HCT116 (cell line): Measurements from ENCODE around the gene PRDX3. TPM values are rescaled to one million over a fixed set of nuclear protein-coding genes. Genes with fewer than 3 reads are reported as not detected.

Source experiments
- ATAC-seq: fragments of 200-7000 bp; cut with Tn5 transposase; 2 replicates; pipeline ENCODE4 v1.9.1; 2020; ENCODE audit warnings: mild to moderate bottlenecking, moderate library complexity
- BruUV-seq: library from RNA; stranded (reverse); fragments of 400-500 nt; replicated peaks from 2 replicates; lab custom pipeline; 2021; lab: Mats Ljungman, UMichigan
- CTCF ChIA-PET: fragments of 300-600 bp; sonication (Branson Sonifier 250); formaldehyde crosslinking; loops from one replicate; lab custom pipeline; 2021; ENCODE audit warnings: antibody characterized with exemption; lab: Charles Lee
- POLR2A ChIA-PET: fragments of 300-600, 350-600 bp; sonication (Branson Sonifier 250); formaldehyde crosslinking; loops from one replicate; lab custom pipeline; 2021; ENCODE audit warnings: antibody characterized with exemption; lab: Charles Lee
- RAD21 ChIA-PET, 2 experiments: fragments of 300-600 bp; sonication (Branson Sonifier 250); formaldehyde crosslinking; loops; one replicate each; lab custom pipeline; 2023; ENCODE audit warnings: low total read pairs in 2 of 2; ENCODE audit not compliant: uncharacterized antibody in 2 of 2, unreplicated experiment in 2 of 2, low non-redundant PET in 1 of 2; lab: Charles Lee
- DNase-seq: peaks from one replicate; pipeline ENCODE4 v3.0.0-alpha.2; 2010; ENCODE audit warnings: low read depth, low spot score
- H2AFZ ChIP-seq: fragments of 200-600 bp; shearing (Covaris generic), sonication (generic); 2 replicates; pipeline ENCODE4 v1.6.1; 2017; ENCODE audit warnings: low read depth, mixed run types, mixed read lengths, antibody characterized with exemption, low read length; ENCODE audit not compliant: poor library complexity, severe bottlenecking
- H3K27ac ChIP-seq: 2 replicates; pipeline ENCODE4 v1.5.1; 2012; ENCODE audit warnings: low read depth, low read length
- H3K27me3 ChIP-seq: fragments of 200-600 bp; sonication (generic); 2 replicates; pipeline ENCODE4 v1.6.1; 2016; ENCODE audit warnings: mixed run types, low read length, mixed read lengths; ENCODE audit not compliant: insufficient read depth
- H3K36me3 ChIP-seq, 2 experiments: fragments of 200-500 bp in 1 of 2; fragments of 200-600 bp in 1 of 2; sonication (Bioruptor generic) in 1 of 2; sonication (generic) in 1 of 2; 2 replicates each; pipeline versions ENCODE4 v1.5.1 to v1.6.1; 2014 to 2016; ENCODE audit warnings: low read length in 2 of 2, inconsistent platforms in 1 of 2, mixed read lengths in 1 of 2, mixed run types in 1 of 2; ENCODE audit not compliant: insufficient read depth in 2 of 2, control insufficient read depth in 1 of 2
- H3K4me1 ChIP-seq, 2 experiments: fragments of 200-600 bp in 1 of 2; sonication (generic) in 1 of 2; 2 replicates each; pipeline versions ENCODE4 v1.5.1 to v1.6.1; 2012 to 2017; ENCODE audit warnings: low read length in 2 of 2, inconsistent platforms in 1 of 2, mild to moderate bottlenecking in 1 of 2, mixed read lengths in 1 of 2, mixed run types in 1 of 2, moderate library complexity in 1 of 2; ENCODE audit not compliant: insufficient read depth in 2 of 2, control insufficient read depth in 1 of 2
- H3K4me2 ChIP-seq: fragments of 200-600 bp; sonication (generic); 2 replicates; pipeline ENCODE4 v1.6.1; 2017; ENCODE audit warnings: mixed run types, low read length, mixed read lengths
- H3K4me3 ChIP-seq, 2 experiments: fragments of 200-600 bp in 1 of 2; sonication (generic) in 1 of 2; replicated peaks in 1 of 2; 2 replicates each; pipeline ENCODE4 v1.5.1; 2011 to 2016; ENCODE audit warnings: low read length in 2 of 2, control low read depth in 1 of 2, low read depth in 1 of 2, mild to moderate bottlenecking in 1 of 2, mixed read lengths in 1 of 2, mixed run types in 1 of 2
- H3K79me2 ChIP-seq: fragments of 200-600 bp; sonication (generic); 2 replicates; pipeline ENCODE4 v1.6.1; 2017; ENCODE audit warnings: mild to moderate bottlenecking, mixed run types, low read length, moderate library complexity, mixed read lengths; ENCODE audit not compliant: insufficient read depth
- H3K9ac ChIP-seq: fragments of 200-600 bp; sonication (generic); 2 replicates; pipeline ENCODE4 v1.6.1; 2016; ENCODE audit warnings: low read length, mixed read lengths
- H3K9me2 ChIP-seq: fragments of 200-600 bp; sonication (generic), shearing (Covaris generic); 2 replicates; pipeline ENCODE4 v1.6.1; 2017; ENCODE audit warnings: mixed run types, mild to moderate bottlenecking, moderate library complexity; ENCODE audit not compliant: insufficient read depth
- H3K9me3 ChIP-seq, 2 experiments: fragments of 200-500 bp in 1 of 2; fragments of 200-600 bp in 1 of 2; sonication (Bioruptor generic) in 1 of 2; sonication (generic) in 1 of 2; 2 replicates each; pipeline ENCODE4 v1.6.1; 2014 to 2017; ENCODE audit warnings: low read length in 2 of 2, mixed read lengths in 2 of 2, inconsistent platforms in 1 of 2, low read depth in 1 of 2, mild to moderate bottlenecking in 1 of 2, mixed run types in 1 of 2, moderate library complexity in 1 of 2; ENCODE audit not compliant: control insufficient read depth in 1 of 2, insufficient read depth in 1 of 2
- H4K20me1 ChIP-seq: fragments of 200-600 bp; sonication (generic), shearing (Covaris generic); 2 replicates; pipeline ENCODE4 v1.6.1; 2017; ENCODE audit warnings: mixed run types, mild to moderate bottlenecking, moderate library complexity; ENCODE audit not compliant: insufficient read depth
- CBX3 ChIP-seq: IDR thresholded peaks from 2 replicates; pipeline ENCODE4 v1.6.1; 2012; ENCODE audit warnings: low read depth
- ELF1 ChIP-seq: IDR thresholded peaks from 2 replicates; pipeline ENCODE4 v1.6.1; 2012; ENCODE audit warnings: low read depth, borderline replicate concordance
- FOSL1 ChIP-seq: IDR thresholded peaks from 2 replicates; pipeline ENCODE4 v1.6.1; 2012; ENCODE audit warnings: low read depth
- RAD21 ChIP-seq: IDR thresholded peaks from 2 replicates; pipeline ENCODE4 v1.6.1; 2012; ENCODE audit warnings: low read depth, mild to moderate bottlenecking
- SIN3A ChIP-seq: IDR thresholded peaks from 2 replicates; pipeline ENCODE4 v1.6.1; 2012; ENCODE audit warnings: low read depth
- TCF7L2 ChIP-seq: IDR thresholded peaks from 2 replicates; pipeline ENCODE4 v1.7.0; 2011; ENCODE audit warnings: borderline replicate concordance, inconsistent platforms; ENCODE audit not compliant: insufficient read depth, insufficient read length; ENCODE audit errors: extremely low read depth
- YY1 ChIP-seq: IDR thresholded peaks from 2 replicates; pipeline ENCODE4 v1.6.1; 2011; ENCODE audit warnings: low read length, low read depth, moderate library complexity, mild to moderate bottlenecking; ENCODE audit not compliant: insufficient replicate concordance; ENCODE audit errors: extremely low read depth
- intact Hi-C: fragments of 100-400 bp; cut with micrococcal nuclease; formaldehyde crosslinking; loops from 2 replicates; pipeline ENCODE4 v1.10.0; 2022
- total RNA-seq: library from RNA; stranded (reverse); gene quantifications from one replicate; pipeline ENCODE4 v1.2.1, GENCODE V29; 2021; ENCODE audit not compliant: unreplicated experiment
- TF ChIP-seq, protein P1 (sequence below): IDR thresholded peaks from 2 replicates; pipeline ENCODE4 v1.6.1; 2012; ENCODE audit warnings: low read depth

The PRDX3 gene
- total RNA-seq, 1 experiment from 2014 or later, result 281 TPM

GRCh38 chr10:119125942-119126341 is 52.7 kb downstream of the PRDX3 start:
- no peak overlapping the region for H3K4me2 ChIP-seq
- no peak overlapping the region for H3K9ac ChIP-seq
- H3K4me1 ChIP-seq, result no peaks in the 10 kb centered on the region; a peak in 1 of 4 replicates
- ChIA-PET POLR2A (interaction anchor here (0.7 kb wide), 1 partner anchor 72 kb away, joined by 3 read pairs; no protein-coding TSS in a partner anchor), RAD21 (no interaction called here), CTCF (no interaction called here)
- H3K9me2 ChIP-seq, result no peaks in the 10 kb centered on the region
- no peak overlapping the region for H2AFZ ChIP-seq
- BruUV-seq, result no TSS peak
- no peak for ATAC-seq
- no peak overlapping the region for H3K27ac ChIP-seq
- no peaks in the 10 kb centered on the region for H3K27me3 ChIP-seq
- no peaks in the 10 kb centered on the region for H4K20me1 ChIP-seq
- H3K9me3 ChIP-seq, result no peaks in the 10 kb centered on the region
- H3K4me3 ChIP-seq, result no peak overlapping the region
- no peak for DNase-seq
- intact Hi-C loops, result no loop called here
- no peaks in the 10 kb centered on the region for H3K79me2 ChIP-seq
- TF ChIP-seq, protein P1, sequence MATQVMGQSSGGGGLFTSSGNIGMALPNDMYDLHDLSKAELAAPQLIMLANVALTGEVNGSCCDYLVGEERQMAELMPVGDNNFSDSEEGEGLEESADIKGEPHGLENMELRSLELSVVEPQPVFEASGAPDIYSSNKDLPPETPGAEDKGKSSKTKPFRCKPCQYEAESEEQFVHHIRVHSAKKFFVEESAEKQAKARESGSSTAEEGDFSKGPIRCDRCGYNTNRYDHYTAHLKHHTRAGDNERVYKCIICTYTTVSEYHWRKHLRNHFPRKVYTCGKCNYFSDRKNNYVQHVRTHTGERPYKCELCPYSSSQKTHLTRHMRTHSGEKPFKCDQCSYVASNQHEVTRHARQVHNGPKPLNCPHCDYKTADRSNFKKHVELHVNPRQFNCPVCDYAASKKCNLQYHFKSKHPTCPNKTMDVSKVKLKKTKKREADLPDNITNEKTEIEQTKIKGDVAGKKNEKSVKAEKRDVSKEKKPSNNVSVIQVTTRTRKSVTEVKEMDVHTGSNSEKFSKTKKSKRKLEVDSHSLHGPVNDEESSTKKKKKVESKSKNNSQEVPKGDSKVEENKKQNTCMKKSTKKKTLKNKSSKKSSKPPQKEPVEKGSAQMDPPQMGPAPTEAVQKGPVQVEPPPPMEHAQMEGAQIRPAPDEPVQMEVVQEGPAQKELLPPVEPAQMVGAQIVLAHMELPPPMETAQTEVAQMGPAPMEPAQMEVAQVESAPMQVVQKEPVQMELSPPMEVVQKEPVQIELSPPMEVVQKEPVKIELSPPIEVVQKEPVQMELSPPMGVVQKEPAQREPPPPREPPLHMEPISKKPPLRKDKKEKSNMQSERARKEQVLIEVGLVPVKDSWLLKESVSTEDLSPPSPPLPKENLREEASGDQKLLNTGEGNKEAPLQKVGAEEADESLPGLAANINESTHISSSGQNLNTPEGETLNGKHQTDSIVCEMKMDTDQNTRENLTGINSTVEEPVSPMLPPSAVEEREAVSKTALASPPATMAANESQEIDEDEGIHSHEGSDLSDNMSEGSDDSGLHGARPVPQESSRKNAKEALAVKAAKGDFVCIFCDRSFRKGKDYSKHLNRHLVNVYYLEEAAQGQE, result no peak
- TF ChIP-seq YY1 (no peak), SIN3A (no peak), FOSL1 (no peak), CBX3 (no peak), ELF1 (no peak), RAD21 (no peak), TCF7L2 (no peak)
- H3K36me3 ChIP-seq, result peaks cover 13 to 23% of the 10 kb centered on the region in 2 experiments
